ENCODE data around the gene STMN3.

The STMN3 gene

GRCh38 chr20:63657260-63657936 is 4.2 kb upstream of the STMN3 start (continued):
- TF ChIP-seq CTCF (tag by site-specific recombination; IDR thresholded peaks at IDR 0.05) (no peak), GLI2 (tag by site-specific recombination; IDR thresholded peaks at IDR 0.05; ENCODE audit: borderline replicate concordance, low read depth) (no peak), ZNF76 (tag by site-specific recombination; IDR thresholded peaks at IDR 0.05; ENCODE audit: borderline replicate concordance, low read depth) (no peak), ZNF354C (tag by site-specific recombination; IDR thresholded peaks at IDR 0.05; ENCODE audit: borderline replicate concordance, low read depth) (no peak), ZNF114 (tag by site-specific recombination; IDR thresholded peaks at IDR 0.05) (no peak), PRDM4 (tag by site-specific recombination; IDR thresholded peaks at IDR 0.05) (0 out of 2 replicates have a peak, but pooled peaks have one; percentile 3), HIC1 (tag by site-specific recombination; IDR thresholded peaks at IDR 0.05) (peak; percentile 41; the same call in 1 of the 2 replicates), ATF2 (tag by site-specific recombination; IDR thresholded peaks at IDR 0.05; ENCODE audit: low read depth) (no peak), ZNF423 (tag by site-specific recombination; IDR thresholded peaks at IDR 0.05) (no peak), ZBTB11 (tag by site-specific recombination; conservative IDR thresholded peaks at IDR 0.05; ENCODE audit: low read depth) (no peak), ZFHX2 (tag by site-specific recombination; conservative IDR thresholded peaks at IDR 0.05) (no peak), ZNF302 (tag by site-specific recombination; IDR thresholded peaks at IDR 0.05; ENCODE audit: low read depth) (no peak), ZNF341 (tag by site-specific recombination; IDR thresholded peaks at IDR 0.05; ENCODE audit: low read depth) (peak; percentile 94), ZNF626 (tag by site-specific recombination; IDR thresholded peaks at IDR 0.05) (no peak), ZNF350 (tag by site-specific recombination; IDR thresholded peaks at IDR 0.05) (no peak), ZNF433 (tag by site-specific recombination; IDR thresholded peaks at IDR 0.05; ENCODE audit: low read depth) (no peak), KLF10 (tag by site-specific recombination; IDR thresholded peaks at IDR 0.05) (no peak), GLIS2 (tag by site-specific recombination; IDR thresholded peaks at IDR 0.05) (peak; percentile 62), ZNF280C (tag by site-specific recombination; IDR thresholded peaks at IDR 0.05) (no peak), TCF7L2 (IDR thresholded peaks at IDR 0.05; ENCODE audit: borderline replicate concordance, low read depth, low read length) (no peak), ZNF791 (tag by site-specific recombination; IDR thresholded peaks at IDR 0.05) (no peak), REPIN1 (tag by site-specific recombination; IDR thresholded peaks at IDR 0.05; ENCODE audit: low read depth) (no peak), HOXD13 (CRISPR knock-in tag; IDR thresholded peaks at IDR 0.05; ENCODE audit: borderline replicate concordance) (no peak)

Measured in HEK293 (cell line).